Ishikawa (cell line): Measurements from ENCODE around the gene ABCA8.

Experiments
- CEBPB ChIP-seq: IDR thresholded peaks from 2 replicates; pipeline ENCODE4 v1.6.1; 2012
- CREB1 ChIP-seq: IDR thresholded peaks from 2 replicates; pipeline ENCODE4 v1.6.1; 2012; ENCODE audit warnings: low read depth
- EGR1 ChIP-seq: IDR thresholded peaks from 2 replicates; pipeline ENCODE4 v1.6.1; 2012
- EP300 ChIP-seq: IDR thresholded peaks from 2 replicates; pipeline ENCODE4 v1.6.1; 2012; ENCODE audit warnings: borderline replicate concordance
- FOXM1 ChIP-seq: IDR thresholded peaks from 2 replicates; pipeline ENCODE4 v1.6.1; 2012; ENCODE audit warnings: low read depth, borderline replicate concordance
- NFIC ChIP-seq: IDR thresholded peaks from 2 replicates; pipeline ENCODE4 v1.6.1; 2012
- RAD21 ChIP-seq: IDR thresholded peaks from 2 replicates; pipeline ENCODE4 v1.6.1; 2012; ENCODE audit warnings: low read depth
- REST ChIP-seq: IDR thresholded peaks from 2 replicates; pipeline ENCODE4 v1.6.1; 2012; ENCODE audit warnings: low read depth, mild to moderate bottlenecking
- TAF1 ChIP-seq: IDR thresholded peaks from 2 replicates; pipeline ENCODE4 v1.6.1; 2012; ENCODE audit warnings: low read depth, mild to moderate bottlenecking
- TCF12 ChIP-seq: IDR thresholded peaks from 2 replicates; pipeline ENCODE4 v1.6.1; 2012; ENCODE audit warnings: low read depth
- TEAD4 ChIP-seq: IDR thresholded peaks from 2 replicates; pipeline ENCODE4 v1.6.1; 2012
- USF1 ChIP-seq: IDR thresholded peaks from 2 replicates; pipeline ENCODE4 v1.6.1; 2012
- YY1 ChIP-seq: IDR thresholded peaks from 2 replicates; pipeline ENCODE4 v1.6.1; 2012; ENCODE audit warnings: low read depth
- ZBTB7A ChIP-seq: IDR thresholded peaks from 2 replicates; pipeline ENCODE4 v1.6.1; 2012; ENCODE audit warnings: low read depth
- TF ChIP-seq, protein P1 (sequence below): IDR thresholded peaks from 2 replicates; pipeline ENCODE4 v1.6.1; 2012

Gene ABCA8

DNA sequence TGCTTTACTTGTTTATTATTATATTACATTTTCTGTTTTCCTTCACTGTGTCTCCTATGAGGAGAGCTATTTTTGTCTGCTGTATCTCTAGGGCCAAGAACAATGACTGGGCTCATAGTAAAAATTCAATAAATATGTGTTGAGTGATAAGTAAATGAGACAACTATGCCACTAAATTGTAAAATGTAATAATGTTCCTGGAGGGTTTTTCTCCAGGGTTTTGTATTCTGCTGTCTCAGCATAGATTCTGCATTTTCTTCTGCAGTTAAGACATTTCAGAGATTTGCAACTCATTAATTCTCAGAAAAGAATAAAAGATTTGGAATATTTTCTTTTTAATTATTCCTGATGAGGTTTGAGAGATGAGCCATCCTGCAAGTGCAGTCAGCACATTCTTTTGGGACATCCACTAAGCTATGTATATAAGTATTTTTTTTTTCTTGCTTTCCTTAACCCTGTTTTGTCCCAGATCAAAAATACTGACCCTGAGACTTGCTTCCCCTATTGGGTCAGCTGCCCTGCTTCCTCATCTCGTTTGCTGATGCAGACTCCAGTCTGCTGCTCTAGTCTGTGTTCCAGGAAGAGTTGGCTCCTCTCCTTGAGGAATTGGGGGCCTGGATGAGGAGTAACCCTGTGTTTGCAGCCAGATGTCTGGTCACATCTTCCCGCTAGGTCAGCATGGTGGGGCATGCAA, 122.9 kb downstream of the ABCA8 start:
- no peak for TF ChIP-seq TCF12
- TF ChIP-seq, protein P1, sequence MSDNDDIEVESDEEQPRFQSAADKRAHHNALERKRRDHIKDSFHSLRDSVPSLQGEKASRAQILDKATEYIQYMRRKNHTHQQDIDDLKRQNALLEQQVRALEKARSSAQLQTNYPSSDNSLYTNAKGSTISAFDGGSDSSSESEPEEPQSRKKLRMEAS: no peak
- no peak for TF ChIP-seq TEAD4
- TF ChIP-seq EGR1: no peak
- TF ChIP-seq FOXM1: no peak
- TF ChIP-seq CEBPB: no peak
- TF ChIP-seq REST: no peak
- no peak for TF ChIP-seq USF1
- no peak for TF ChIP-seq TAF1
- TF ChIP-seq EP300: no peak
- TF ChIP-seq NFIC: no peak
- no peak for TF ChIP-seq YY1
- no peak for TF ChIP-seq RAD21
- TF ChIP-seq CREB1: no peak
- no peak for TF ChIP-seq ZBTB7A

GRCh38 chr17:68831170-68831569, 124.0 kb downstream of the ABCA8 start:
- no peak for TF ChIP-seq TAF1
- no peak for TF ChIP-seq NFIC
- TF ChIP-seq EP300: no peak
- TF ChIP-seq CREB1: no peak
- TF ChIP-seq EGR1: no peak
- no peak for TF ChIP-seq CEBPB
- TF ChIP-seq ZBTB7A: no peak
- no peak for TF ChIP-seq USF1
- TF ChIP-seq, protein P1: no peak
- TF ChIP-seq YY1: no peak
- no peak for TF ChIP-seq RAD21
- no peak for TF ChIP-seq FOXM1
- no peak for TF ChIP-seq TEAD4
- TF ChIP-seq REST: no peak
- no peak for TF ChIP-seq TCF12

DNA sequence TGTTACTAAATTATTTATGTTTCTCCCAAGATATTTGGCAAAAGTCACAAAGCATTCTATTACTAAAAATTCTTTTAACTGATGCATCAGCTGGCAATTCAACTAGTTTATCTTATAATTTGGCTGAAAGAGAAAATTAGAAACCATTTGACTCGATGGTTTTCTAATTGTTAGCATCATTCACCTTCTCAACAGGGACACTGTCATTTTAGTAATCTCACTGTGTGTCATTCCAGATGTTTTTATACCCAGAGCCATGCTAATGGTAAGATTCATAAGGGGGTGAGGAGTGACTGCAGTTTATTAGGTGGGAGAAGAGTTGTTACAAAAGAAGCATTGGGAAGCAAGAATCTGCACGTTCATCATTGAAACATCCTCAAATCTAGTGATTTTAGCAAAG, 124.9 kb downstream of the ABCA8 start:
- no peak for TF ChIP-seq TCF12
- TF ChIP-seq YY1: no peak
- no peak for TF ChIP-seq FOXM1
- no peak for TF ChIP-seq ZBTB7A
- no peak for TF ChIP-seq EGR1
- TF ChIP-seq RAD21: no peak
- TF ChIP-seq TAF1: no peak
- TF ChIP-seq USF1: no peak
- TF ChIP-seq NFIC: no peak
- no peak for TF ChIP-seq CEBPB
- TF ChIP-seq, protein P1: no peak
- TF ChIP-seq EP300: no peak
- TF ChIP-seq TEAD4: no peak
- TF ChIP-seq REST: no peak
